ENCODE measurements around the gene PPFIBP2. TPM values are rescaled to one million over a fixed set of nuclear protein-coding genes. Genes with fewer than 3 reads are reported as not detected.

Gene PPFIBP2
- total RNA-seq, 2 experiments from 2014 or later, result 102 to 182 TPM

- POLR2A ChIA-PET, result interaction anchor here (1.0 kb wide), 1 partner anchor 9 kb away, joined by 4 read pairs; no protein-coding TSS in a partner anchor
- intact Hi-C loops (cut with micrococcal nuclease; ENCODE audit: unreplicated experiment), result no loop called here
- no peaks in the 10 kb centered on the region for H3K79me2 ChIP-seq (ENCODE audit: insufficient read depth, low read depth, low read length)
- no peak overlapping the region for H3K4me2 ChIP-seq (ENCODE audit: low read length)
- no peaks in the 10 kb centered on the region for H3K9me2 ChIP-seq (ENCODE audit: insufficient read depth, low read length)
- no peak overlapping the region for H2AFZ ChIP-seq (ENCODE audit: low read length)
- TF ChIP-seq EZH2phosphoT487 (IDR thresholded peaks at IDR 0.05; ENCODE audit: borderline replicate concordance, low read depth, low read length) (no peak), CTCF (conservative IDR thresholded peaks at IDR 0.05; ENCODE audit: low read length) (no peak)
- DNase-seq (ENCODE audit: low spot score), result no peak
- H3K4me3 ChIP-seq (ENCODE audit: low read depth, low read length, poor library complexity, severe bottlenecking), result no peak overlapping the region
- no peak overlapping the region for H3K27ac ChIP-seq (ENCODE audit: low read depth, low read length, poor library complexity, severe bottlenecking)
- H3K36me3 ChIP-seq (ENCODE audit: insufficient read depth, low read length), result no peaks in the 10 kb centered on the region
- H3K9me3 ChIP-seq (ENCODE audit: low read length), result no peaks in the 10 kb centered on the region
- no peaks in the 10 kb centered on the region for H4K20me1 ChIP-seq (ENCODE audit: insufficient read depth, low read length)
- H3K4me1 ChIP-seq (ENCODE audit: insufficient read depth, low read length, poor library complexity, severe bottlenecking), result no peaks in the 10 kb centered on the region
- CTCF ChIA-PET (ENCODE audit: unreplicated experiment), result no interaction called here
- no TSS peak for BruUV-seq (replicated peaks)
Observed at GRCh38 chr11:7486781-7487140, 27.0 kb upstream of the PPFIBP2 start.

- no peaks in the 10 kb centered on the region for H3K9me2 ChIP-seq (ENCODE audit: insufficient read depth, low read length)
- H3K4me2 ChIP-seq (ENCODE audit: low read length), result no peak overlapping the region
- no peaks in the 10 kb centered on the region for H4K20me1 ChIP-seq (ENCODE audit: insufficient read depth, low read length)
- H3K79me2 ChIP-seq (ENCODE audit: insufficient read depth, low read depth, low read length), result no peaks in the 10 kb centered on the region
- no peaks in the 10 kb centered on the region for H3K36me3 ChIP-seq (ENCODE audit: insufficient read depth, low read length)
- H3K4me1 ChIP-seq (ENCODE audit: insufficient read depth, low read length, poor library complexity, severe bottlenecking), result peaks cover 2% of the 10 kb centered on the region
- intact Hi-C loops (cut with micrococcal nuclease; ENCODE audit: unreplicated experiment), result no loop called here
- ChIA-PET POLR2A (no interaction called here), CTCF (ENCODE audit: unreplicated experiment) (no interaction called here)
- H2AFZ ChIP-seq (ENCODE audit: low read length), result no peak overlapping the region
- no peaks in the 10 kb centered on the region for H3K9me3 ChIP-seq (ENCODE audit: low read length)
- H3K4me3 ChIP-seq (ENCODE audit: low read depth, low read length, poor library complexity, severe bottlenecking), result no peak overlapping the region
- BruUV-seq (replicated peaks), result no TSS peak
- DNase-seq (ENCODE audit: low spot score), result no peak
- TF ChIP-seq CTCF (conservative IDR thresholded peaks at IDR 0.05; ENCODE audit: low read length) (no peak), EZH2phosphoT487 (IDR thresholded peaks at IDR 0.05; ENCODE audit: borderline replicate concordance, low read depth, low read length) (no peak)
- H3K27ac ChIP-seq (ENCODE audit: low read depth, low read length, poor library complexity, severe bottlenecking), result no peak overlapping the region
Observed at GRCh38 chr11:7487360-7487759, 26.4 kb upstream of the PPFIBP2 start.

GRCh38 chr11:7488681-7489080 is 25.1 kb upstream of the PPFIBP2 start:
- no peaks in the 10 kb centered on the region for H3K9me3 ChIP-seq (ENCODE audit: low read length)
- peaks cover 12% of the 10 kb centered on the region for H3K4me1 ChIP-seq (ENCODE audit: insufficient read depth, low read length, poor library complexity, severe bottlenecking)
- H3K4me3 ChIP-seq (ENCODE audit: low read depth, low read length, poor library complexity, severe bottlenecking), result no peak overlapping the region
- H3K36me3 ChIP-seq (ENCODE audit: insufficient read depth, low read length), result no peaks in the 10 kb centered on the region
- no peaks in the 10 kb centered on the region for H4K20me1 ChIP-seq (ENCODE audit: insufficient read depth, low read length)
- POLR2A ChIA-PET, result no interaction called here
- H3K4me2 ChIP-seq (ENCODE audit: low read length), result no peak overlapping the region
- TF ChIP-seq CTCF (conservative IDR thresholded peaks at IDR 0.05; ENCODE audit: low read length), result no peak
- TF ChIP-seq EZH2phosphoT487 (IDR thresholded peaks at IDR 0.05; ENCODE audit: borderline replicate concordance, low read depth, low read length), result no peak
- BruUV-seq (replicated peaks), result no TSS peak
- H2AFZ ChIP-seq (ENCODE audit: low read length), result no peak overlapping the region
- CTCF ChIA-PET (ENCODE audit: unreplicated experiment), result no interaction called here
- no peak for DNase-seq (ENCODE audit: low spot score)
- intact Hi-C loops (cut with micrococcal nuclease; ENCODE audit: unreplicated experiment), result no loop called here
- H3K79me2 ChIP-seq (ENCODE audit: insufficient read depth, low read depth, low read length), result no peaks in the 10 kb centered on the region
- no peak overlapping the region for H3K27ac ChIP-seq (ENCODE audit: low read depth, low read length, poor library complexity, severe bottlenecking)
- H3K9me2 ChIP-seq (ENCODE audit: insufficient read depth, low read length), result no peaks in the 10 kb centered on the region
